RPMI7951 (cell line): ENCODE results near the gene HLA-DOA. TPM values are rescaled to one million over a fixed set of nuclear protein-coding genes. Genes with fewer than 3 reads are reported as not detected.

ENCODE experiments used
- DNase-seq: peaks from one replicate; pipeline ENCODE4 v3.0.0-alpha.2; 2012; ENCODE audit warnings: low read depth
- total RNA-seq: library from RNA; depleted of rRNA; stranded (reverse); fragments of >200 nt; shearing (Covaris generic); gene quantifications from 2 replicates; pipeline ENCODE4 v1.2.3, GENCODE V29; 2014; rRNA removed

Gene HLA-DOA
- total RNA-seq, 1 experiment from 2014 or later, result not detected

GRCh38 chr6:32963866-32964265 lies 45.5 kb downstream of the HLA-DOA start:
- no peak for DNase-seq

- peak; percentile 47 for DNase-seq
Observed at GRCh38 chr6:32962213-32962826, 47.1 kb downstream of the HLA-DOA start.

GRCh38 chr6:32960563-32960962 lies 48.8 kb downstream of the HLA-DOA start:
- DNase-seq, result no peak

DNA sequence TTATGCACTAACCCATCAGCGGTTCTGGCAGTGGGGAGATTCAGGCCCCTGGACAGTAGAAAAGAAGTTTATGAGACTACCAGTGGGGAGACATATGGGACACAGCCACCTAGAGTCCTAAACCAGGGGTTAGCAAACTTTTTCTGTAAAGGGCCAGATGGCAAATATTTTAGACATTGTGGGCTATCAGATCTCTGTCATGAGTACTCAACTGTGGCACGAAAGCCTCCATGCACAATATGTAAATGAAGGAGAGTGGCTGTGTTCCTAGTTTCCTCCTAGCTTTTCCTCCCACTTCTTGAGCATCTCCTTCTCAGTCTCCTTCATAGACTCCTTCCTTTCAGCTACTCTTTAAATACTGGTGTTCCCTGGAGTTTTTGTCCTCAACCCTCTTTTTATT lies 53.2 kb downstream of the HLA-DOA start:
- DNase-seq, result no peak

DNA sequence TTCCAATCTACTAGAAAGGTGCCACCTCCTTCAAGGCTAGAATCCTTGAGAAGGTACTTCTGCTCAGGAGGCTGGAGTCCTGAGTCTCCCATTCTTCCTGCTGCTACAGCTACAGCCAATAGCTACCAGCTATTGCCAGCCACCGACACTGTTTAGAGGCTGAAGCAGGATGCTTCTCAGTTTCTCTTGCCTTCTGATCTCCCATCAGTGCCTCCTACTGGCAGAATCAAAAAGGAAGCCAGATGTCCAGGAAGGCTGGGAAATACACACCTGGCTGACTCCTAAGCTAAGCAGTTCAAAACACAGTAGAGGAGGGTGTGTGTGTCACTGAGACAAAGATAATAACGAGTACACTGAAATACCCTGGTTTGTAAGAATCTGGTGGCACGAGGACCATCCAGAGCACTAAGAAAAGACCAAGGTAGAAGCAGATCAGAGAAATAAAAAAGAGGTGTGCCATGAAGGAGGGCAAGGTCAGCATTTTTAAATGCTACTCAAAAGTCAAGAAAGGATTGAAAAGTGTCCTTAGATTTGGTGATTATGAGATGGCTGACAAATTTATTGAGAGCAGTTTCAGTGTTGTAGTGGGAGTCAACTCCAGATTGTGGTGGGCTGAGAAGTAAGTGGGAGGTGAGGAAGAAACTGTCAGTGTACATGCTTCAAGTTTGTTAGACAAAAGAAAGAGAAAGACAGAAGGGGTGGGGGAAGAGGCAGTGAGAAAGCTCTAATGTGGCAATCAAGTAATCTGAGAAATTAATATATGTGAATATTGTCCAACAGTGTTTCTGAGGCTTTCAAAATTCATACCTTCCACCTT lies 54.2 kb downstream of the HLA-DOA start:
- peak; percentile 23 for DNase-seq

GRCh38 chr6:32954267-32954666 lies 55.1 kb downstream of the HLA-DOA start:
- DNase-seq, result no peak

Other genes with a start within 250 kb of the HLA-DOA start
- gene HLA-DQB2, start 246.1 kb downstream of the HLA-DOA start, total RNA-seq, result not detected in 2 replicates
- gene HLA-DOB, start 192.6 kb downstream of the HLA-DOA start, total RNA-seq, result 0.10 TPM in 1 of 2 replicates, not detected in the other
- 15.1 and 18.3 TPM in 2 replicates for gene TAP2, start 170.9 kb downstream of the HLA-DOA start, total RNA-seq
- 141 and 189 TPM in 2 replicates for gene PSMB8, start 165.5 kb downstream of the HLA-DOA start, total RNA-seq
- gene TAP1, start 155.9 kb downstream of the HLA-DOA start, total RNA-seq, result 84.7 and 93.7 TPM in 2 replicates
- gene PSMB9, start 155.4 kb downstream of the HLA-DOA start, total RNA-seq, result 174 and 201 TPM in 2 replicates
- gene HLA-DMB, start 68.6 kb downstream of the HLA-DOA start, total RNA-seq, result 2.5 and 3.1 TPM in 2 replicates
- 10.1 and 10.9 TPM in 2 replicates for gene HLA-DMA, start 56.5 kb downstream of the HLA-DOA start, total RNA-seq
- gene BRD2, start 41.0 kb downstream of the HLA-DOA start, total RNA-seq, result 77.5 and 82.1 TPM in 2 replicates
- 4.4 and 10.0 TPM in 2 replicates for gene HLA-DPA1, start 64.1 kb upstream of the HLA-DOA start, total RNA-seq
- 29.6 and 35.4 TPM in 2 replicates for gene HLA-DPB1, start 66.4 kb upstream of the HLA-DOA start, total RNA-seq
- 0.12 TPM in 1 of 2 replicates, not detected in the other for gene COL11A2, start 182.9 kb upstream of the HLA-DOA start, total RNA-seq
- 14.4 and 15.4 TPM in 2 replicates for gene RXRB, start 191.1 kb upstream of the HLA-DOA start, total RNA-seq
- gene SLC39A7, start 191.3 kb upstream of the HLA-DOA start, total RNA-seq, result 58.0 and 77.2 TPM in 2 replicates
- gene HSD17B8, start 195.1 kb upstream of the HLA-DOA start, total RNA-seq, result 3.2 and 3.4 TPM in 2 replicates
- gene RING1, start 198.9 kb upstream of the HLA-DOA start, total RNA-seq, result 26.6 and 30.0 TPM in 2 replicates